H9 (cell line): ENCODE measurements around the gene SLC25A18. TPM values are rescaled to one million over a fixed set of nuclear protein-coding genes. Genes with fewer than 3 reads are reported as not detected.

Experiments
- DNase-seq: peaks from one replicate; pipeline ENCODE4 v3.0.0-alpha.2; 2017
- H2AFZ ChIP-seq: one replicate; pipeline ENCODE4 v1.6.1; 2013; ENCODE audit warnings: mild to moderate bottlenecking, low read length, control low read depth, moderate library complexity
- H2AK5ac ChIP-seq: 2 replicates; pipeline ENCODE4 v1.6.1; 2013; ENCODE audit warnings: low read length, control low read depth, mixed read lengths; ENCODE audit not compliant: insufficient read length
- H2BK120ac ChIP-seq: one replicate; pipeline ENCODE4 v1.6.1; 2013; ENCODE audit warnings: low read depth, mild to moderate bottlenecking, low read length, control low read depth, inconsistent platforms; ENCODE audit not compliant: poor library complexity, severe bottlenecking
- H2BK12ac ChIP-seq: 2 replicates; pipeline ENCODE4 v1.6.1; 2013; ENCODE audit warnings: low read length, control low read depth, mixed read lengths, low read depth; ENCODE audit not compliant: insufficient read length
- H2BK15ac ChIP-seq: 2 replicates; pipeline ENCODE4 v1.6.1; 2013; ENCODE audit warnings: low read depth, low read length, control low read depth
- H2BK20ac ChIP-seq: one replicate; pipeline ENCODE4 v1.6.1; 2013; ENCODE audit warnings: low read depth, mild to moderate bottlenecking, low read length, control low read depth, inconsistent platforms; ENCODE audit not compliant: poor library complexity, severe bottlenecking
- H2BK5ac ChIP-seq: 2 replicates; pipeline ENCODE4 v1.6.1; 2013; ENCODE audit warnings: low read length, control low read depth, mixed read lengths; ENCODE audit not compliant: insufficient read length
- H3K14ac ChIP-seq: 2 replicates; pipeline ENCODE4 v1.6.1; 2013; ENCODE audit warnings: low read length, control low read depth; ENCODE audit not compliant: insufficient read depth
- H3K18ac ChIP-seq: 2 replicates; pipeline ENCODE4 v1.6.1; 2013; ENCODE audit warnings: low read depth, mild to moderate bottlenecking, mixed read lengths, low read length, control low read depth; ENCODE audit not compliant: insufficient read length
- H3K23ac ChIP-seq: 2 replicates; pipeline ENCODE4 v1.6.1; 2013; ENCODE audit warnings: low read length, control low read depth, mixed read lengths, low read depth; ENCODE audit not compliant: insufficient read length
- H3K23me2 ChIP-seq: 2 replicates; pipeline ENCODE4 v1.6.1; 2013; ENCODE audit warnings: low read depth, mild to moderate bottlenecking, mixed read lengths, low read length, control low read depth; ENCODE audit not compliant: insufficient read length, poor library complexity, severe bottlenecking
- H3K27ac ChIP-seq: 2 replicates; pipeline ENCODE4 v1.5.1; 2013; ENCODE audit warnings: low read length, control low read depth, mixed read lengths, low read depth; ENCODE audit not compliant: insufficient read length
- H3K27me3 ChIP-seq: 2 replicates; pipeline ENCODE4 v1.6.1; 2013; ENCODE audit warnings: low read length, control low read depth, inconsistent platforms; ENCODE audit not compliant: insufficient read depth
- H3K4ac ChIP-seq: 2 replicates; pipeline ENCODE4 v1.6.1; 2013; ENCODE audit warnings: low read depth, mild to moderate bottlenecking, control low read depth, inconsistent platforms, low read length, moderate library complexity
- H3K4me1 ChIP-seq: 2 replicates; pipeline ENCODE4 v1.6.1; 2013; ENCODE audit warnings: low read length, control low read depth, inconsistent platforms; ENCODE audit not compliant: insufficient read depth
- H3K4me2 ChIP-seq: 2 replicates; pipeline ENCODE4 v1.6.1; 2013; ENCODE audit warnings: low read length, control low read depth, mixed read lengths; ENCODE audit not compliant: insufficient read length, insufficient read depth
- H3K56ac ChIP-seq: 2 replicates; pipeline ENCODE4 v1.6.1; 2013; ENCODE audit warnings: low read depth, mild to moderate bottlenecking, mixed read lengths, low read length, control low read depth; ENCODE audit not compliant: insufficient read length
- H3K79me1 ChIP-seq: 2 replicates; pipeline ENCODE4 v1.6.1; 2013; ENCODE audit warnings: low read depth, mild to moderate bottlenecking, moderate library complexity, low read length, control low read depth, inconsistent platforms; ENCODE audit not compliant: insufficient read depth, poor library complexity, severe bottlenecking
- H3K79me2 ChIP-seq: 2 replicates; pipeline ENCODE4 v1.6.1; 2013; ENCODE audit warnings: low read length, control low read depth, inconsistent platforms; ENCODE audit not compliant: insufficient read depth
- H3K9ac ChIP-seq: 2 replicates; pipeline ENCODE4 v1.6.1; 2013; ENCODE audit warnings: low read length, control low read depth, mixed read lengths; ENCODE audit not compliant: insufficient read length; ENCODE audit errors: extremely low read depth
- H3K9me3 ChIP-seq: one replicate; pipeline ENCODE4 v1.6.1; 2013; ENCODE audit warnings: low read depth, low read length, inconsistent platforms; ENCODE audit not compliant: control insufficient read depth
- H3T11ph ChIP-seq: one replicate; pipeline ENCODE4 v1.6.1; 2013; ENCODE audit warnings: mild to moderate bottlenecking, low read length, control low read depth, inconsistent platforms
- H4K20me1 ChIP-seq: one replicate; pipeline ENCODE4 v1.6.1; 2013; ENCODE audit not compliant: control insufficient read depth, insufficient read length, insufficient read depth
- H4K5ac ChIP-seq: 2 replicates; pipeline ENCODE4 v1.6.1; 2013; ENCODE audit warnings: low read depth, mild to moderate bottlenecking, mixed read lengths, low read length, control low read depth; ENCODE audit not compliant: insufficient read length
- H4K8ac ChIP-seq: replicated peaks from 2 replicates; pipeline ENCODE4 v1.6.1; 2013; ENCODE audit warnings: low read length, control low read depth, mixed read lengths, low read depth; ENCODE audit not compliant: insufficient read length
- H4K91ac ChIP-seq: 2 replicates; pipeline ENCODE4 v1.6.1; 2013; ENCODE audit warnings: low read depth, mild to moderate bottlenecking, moderate library complexity, mixed read lengths, low read length, control low read depth; ENCODE audit not compliant: insufficient read length
- H3K27ac Mint-ChIP-seq, 3 experiments: 2 replicates in 2 of 3; 3 replicates in 1 of 3; pipeline ENCODE4 v1.8.0; 2020 to 2021; ENCODE audit warnings: mixed read lengths in 3 of 3, mild to moderate bottlenecking in 1 of 3, moderate library complexity in 1 of 3
- H3K27me3 Mint-ChIP-seq: 2 replicates; pipeline ENCODE4 v1.8.0; 2021; ENCODE audit warnings: low read depth, mild to moderate bottlenecking, moderate library complexity, mixed read lengths
- H3K36me3 Mint-ChIP-seq, 3 experiments: 2 replicates in 2 of 3; 3 replicates in 1 of 3; pipeline ENCODE4 v1.8.0; 2020 to 2021; ENCODE audit warnings: low read depth in 3 of 3, mixed read lengths in 3 of 3; ENCODE audit not compliant: insufficient read depth in 1 of 3
- H3K4me1 Mint-ChIP-seq, 2 experiments: 2 replicates each; pipeline ENCODE4 v1.8.0; 2020; ENCODE audit warnings: mixed read lengths in 2 of 2
- H3K4me3 Mint-ChIP-seq, 2 experiments: 2 replicates in 1 of 2; 3 replicates in 1 of 2; pipeline ENCODE4 v1.8.0; 2020 to 2021; ENCODE audit warnings: mild to moderate bottlenecking in 2 of 2, mixed read lengths in 2 of 2, moderate library complexity in 1 of 2
- H3K9me3 Mint-ChIP-seq, 2 experiments: 2 replicates in 1 of 2; 3 replicates in 1 of 2; pipeline ENCODE4 v1.8.0; 2020; ENCODE audit warnings: mild to moderate bottlenecking in 2 of 2, mixed read lengths in 2 of 2, moderate library complexity in 1 of 2
- WGBS: extraction: QIAGEN DNeasy Blood & Tissue Kit; methylation state at CpG from one replicate; pipeline ENCODE4 v1.1.7; 2013; ENCODE audit warnings: missing lambda C conversion rate, low lambda C conversion rate, mixed read lengths; ENCODE audit not compliant: insufficient read length; ENCODE audit errors: extremely low coverage; 5-methylcytosine and 5-hydroxymethylcytosine counted together
- total RNA-seq: library from RNA; stranded (reverse); gene quantifications from 2 replicates; pipeline ENCODE4 v1.2.1, GENCODE V29; 2021
- TF ChIP-seq, protein P1 (sequence below): fragments of 200-600 bp; sonication (generic); conservative IDR thresholded peaks from 3 replicates; pipeline ENCODE4 v1.8.0; 2021; ENCODE audit warnings: antibody characterized with exemption, mild to moderate bottlenecking

Gene SLC25A18
- total RNA-seq, 1 experiment from 2014 or later = 2.3 TPM

- Histone ChIP-seq H3K4ac (no peak overlapping the region), H2AK5ac (no peak overlapping the region), H2BK15ac (no peak overlapping the region), H2BK120ac (no peak overlapping the region), H3K9ac (peak overlapping the region; percentile 83), H3K79me2 (0 out of 2 replicates have a peak, but pooled peaks cover 3% of the 10 kb centered on the region), H3K4me2 (peak overlapping the region; percentile 79), H4K91ac (no peak overlapping the region), H3T11ph (no peak overlapping the region), H3K18ac (no peak overlapping the region), H3K9me3 (no peaks in the 10 kb centered on the region), H3K56ac (no peak overlapping the region), H4K20me1 (no peaks in the 10 kb centered on the region), H3K14ac (peak overlapping the region; percentile 41; the same call in 1 of the 2 replicates), H2BK20ac (no peak overlapping the region), H2AFZ (no peak overlapping the region), H2BK5ac (no peak overlapping the region), H3K79me1 (no peaks in the 10 kb centered on the region), H3K4me1 (no peaks in the 10 kb centered on the region; the same call in 1 of the 2 replicates), H3K27ac (peak overlapping the region; percentile 88), H3K23me2 (peaks cover 6% of the 10 kb centered on the region), H4K8ac (no peak overlapping the region), H3K27me3 (no peaks in the 10 kb centered on the region), H4K5ac (no peak overlapping the region), H3K23ac (no peak overlapping the region), H2BK12ac (no peak overlapping the region)
- Mint-ChIP-seq H3K36me3 (peaks cover 10 to 16% (median 12%) of the 10 kb centered on the region in 3 experiments), H3K4me3 (peak overlapping the region; percentile 84 to 90), H3K4me1 (peaks cover 6 to 18% of the 10 kb centered on the region in 2 experiments), H3K27me3 (no peaks in the 10 kb centered on the region), H3K9me3 (peaks cover 2 to 4% of the 10 kb centered on the region in 2 experiments; a peak in 1 of 5 replicates), H3K27ac (peak overlapping the region; percentile 96 to 99 (median 98))
- TF ChIP-seq, protein P1, sequence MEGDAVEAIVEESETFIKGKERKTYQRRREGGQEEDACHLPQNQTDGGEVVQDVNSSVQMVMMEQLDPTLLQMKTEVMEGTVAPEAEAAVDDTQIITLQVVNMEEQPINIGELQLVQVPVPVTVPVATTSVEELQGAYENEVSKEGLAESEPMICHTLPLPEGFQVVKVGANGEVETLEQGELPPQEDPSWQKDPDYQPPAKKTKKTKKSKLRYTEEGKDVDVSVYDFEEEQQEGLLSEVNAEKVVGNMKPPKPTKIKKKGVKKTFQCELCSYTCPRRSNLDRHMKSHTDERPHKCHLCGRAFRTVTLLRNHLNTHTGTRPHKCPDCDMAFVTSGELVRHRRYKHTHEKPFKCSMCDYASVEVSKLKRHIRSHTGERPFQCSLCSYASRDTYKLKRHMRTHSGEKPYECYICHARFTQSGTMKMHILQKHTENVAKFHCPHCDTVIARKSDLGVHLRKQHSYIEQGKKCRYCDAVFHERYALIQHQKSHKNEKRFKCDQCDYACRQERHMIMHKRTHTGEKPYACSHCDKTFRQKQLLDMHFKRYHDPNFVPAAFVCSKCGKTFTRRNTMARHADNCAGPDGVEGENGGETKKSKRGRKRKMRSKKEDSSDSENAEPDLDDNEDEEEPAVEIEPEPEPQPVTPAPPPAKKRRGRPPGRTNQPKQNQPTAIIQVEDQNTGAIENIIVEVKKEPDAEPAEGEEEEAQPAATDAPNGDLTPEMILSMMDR = no peak
- no CpG with 5 or more reads among the region's 10 CpGs for WGBS
- DNase-seq = no peak
Observed at GRCh38 chr22:17637490-17638181, 74.3 kb downstream of the SLC25A18 start.
